D341Med (cell line): ENCODE data around the gene TRPV3.
"Not testable (repeated sequence)": the region's sequence is repeated elsewhere in the genome, so short reads cannot be mapped to it uniquely, and the experiment has no call there.

Experiments used
- DNase-seq: peaks from one replicate; pipeline ENCODE4 v3.0.0; 2012; ENCODE audit warnings: low spot score

Gene TRPV3

GRCh38 chr17:3557768-3558583 lies at the start of gene TRPV3:
TRPV3 (minus strand) TSS chr17:3557812; CDS start chr17:3554850, 2,962 bp downstream.
- DNase-seq = peak; percentile 25

- no peak for DNase-seq
Observed at GRCh38 chr17:3603870-3604259, 46.3 kb upstream of the TRPV3 start.

- DNase-seq = no peak
Observed at GRCh38 chr17:3603119-3603869, 45.7 kb upstream of the TRPV3 start.

GRCh38 chr17:3602499-3602898 lies 44.9 kb upstream of the TRPV3 start:
- DNase-seq = no peak

GRCh38 chr17:3600529-3601205 lies 43.1 kb upstream of the TRPV3 start:
- DNase-seq = no peak

GRCh38 chr17:3598078-3598477 lies 40.5 kb upstream of the TRPV3 start:
- DNase-seq = no peak

GRCh38 chr17:3596804-3597464 lies 39.3 kb upstream of the TRPV3 start:
- no peak for DNase-seq

- no peak for DNase-seq
Observed at GRCh38 chr17:3594976-3595375, 37.4 kb upstream of the TRPV3 start.

- no peak for DNase-seq
Observed at GRCh38 chr17:3594051-3594800, 36.6 kb upstream of the TRPV3 start.

- DNase-seq = no peak
Observed at GRCh38 chr17:3593384-3593783, 35.8 kb upstream of the TRPV3 start.

- DNase-seq = no peak
Observed at GRCh38 chr17:3592216-3592860, 34.7 kb upstream of the TRPV3 start.

GRCh38 chr17:3590768-3591167 lies 33.2 kb upstream of the TRPV3 start:
- DNase-seq = no peak

- DNase-seq = no peak
Observed at GRCh38 chr17:3590231-3590630, 32.6 kb upstream of the TRPV3 start.

- DNase-seq = no peak
Observed at GRCh38 chr17:3589784-3590183, 32.2 kb upstream of the TRPV3 start.

GRCh38 chr17:3585826-3586225 lies 28.2 kb upstream of the TRPV3 start:
- no peak for DNase-seq

GRCh38 chr17:3583456-3583855 lies 25.8 kb upstream of the TRPV3 start:
- DNase-seq = no peak

GRCh38 chr17:3582915-3583314 lies 25.3 kb upstream of the TRPV3 start:
- DNase-seq = no peak

- not testable (repeated sequence) for DNase-seq
Observed at GRCh38 chr17:3578667-3579066, 21.1 kb upstream of the TRPV3 start.

- no peak for DNase-seq
Observed at GRCh38 chr17:3576970-3577369, 19.4 kb upstream of the TRPV3 start.

- DNase-seq = no peak
Observed at GRCh38 chr17:3575511-3575910, 17.9 kb upstream of the TRPV3 start.

- no peak for DNase-seq
Observed at GRCh38 chr17:3574231-3574630, 16.6 kb upstream of the TRPV3 start.
